ENCODE measurements around the gene CLDN5. TPM values are rescaled to one million over a fixed set of nuclear protein-coding genes. Genes with fewer than 3 reads are reported as not detected.

CLDN5 gene
- total and polyA plus RNA-seq, 8 donors, result 13.1 to 67.7 (median 45.2) TPM

DNA sequence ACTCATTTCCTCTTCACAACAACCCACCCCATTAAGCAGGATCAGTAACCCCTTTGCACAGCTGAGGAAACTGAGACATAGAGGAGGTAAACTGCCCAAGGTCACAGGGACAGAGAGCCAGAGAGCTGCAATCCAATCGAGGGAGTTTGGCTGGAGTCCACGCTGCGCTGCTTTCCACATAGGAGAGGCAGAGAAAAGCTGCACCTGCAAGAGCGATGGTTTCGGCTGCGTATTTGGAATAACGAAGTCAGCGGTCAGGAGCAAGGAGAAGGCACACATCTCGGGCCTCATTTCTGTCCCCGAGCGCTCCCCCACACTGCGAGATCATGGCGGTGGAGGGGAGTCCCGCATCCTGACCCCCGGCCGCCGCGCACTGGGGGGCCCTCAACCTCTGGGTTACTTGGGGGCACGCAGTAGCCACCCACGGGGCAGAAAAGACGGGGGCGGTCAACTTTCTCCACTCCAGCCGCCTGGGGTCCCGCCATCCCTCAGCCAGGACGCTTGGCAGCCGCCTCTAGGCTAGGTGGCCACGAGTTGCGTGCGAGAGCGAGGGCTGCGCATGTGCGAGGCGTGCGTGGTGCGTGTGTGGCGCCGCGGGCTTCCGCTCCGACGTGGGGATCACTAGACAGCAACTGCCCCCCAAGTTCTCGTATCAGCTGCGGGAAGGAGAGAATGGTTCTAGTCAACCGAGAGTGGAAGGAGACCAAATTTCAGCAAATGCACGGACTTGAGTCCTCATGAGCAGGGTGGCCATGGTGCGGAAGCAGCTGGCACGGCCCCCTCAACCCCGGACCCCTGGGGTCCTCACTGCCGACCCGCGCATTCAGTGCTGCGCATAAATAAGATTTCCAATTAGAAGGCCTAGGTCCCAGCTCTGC, 42.3 kb upstream of the CLDN5 start:
- Histone ChIP-seq H3K9me3 (peaks cover 0 to 8% (median 0%) of the 10 kb centered on the region in 4 donors), H3K27ac (peak overlapping the region in 2 of 5 donors; percentile 8 to 56), H3K27me3 (peaks cover 0 to 22% (median 0%) of the 10 kb centered on the region in 3 donors), H3K36me3 (no peaks in the 10 kb centered on the region), H3K4me3 (no peak overlapping the region), H3K4me1 (no peaks in the 10 kb centered on the region)
- 88 to 93% (median 90%) methylated on average over 48 to 52 of the region's 52 CpGs for WGBS, 5 donors
- no peak for TF ChIP-seq POLR2A (IDR thresholded peaks at IDR 0.05)
- TF ChIP-seq, protein P1, sequence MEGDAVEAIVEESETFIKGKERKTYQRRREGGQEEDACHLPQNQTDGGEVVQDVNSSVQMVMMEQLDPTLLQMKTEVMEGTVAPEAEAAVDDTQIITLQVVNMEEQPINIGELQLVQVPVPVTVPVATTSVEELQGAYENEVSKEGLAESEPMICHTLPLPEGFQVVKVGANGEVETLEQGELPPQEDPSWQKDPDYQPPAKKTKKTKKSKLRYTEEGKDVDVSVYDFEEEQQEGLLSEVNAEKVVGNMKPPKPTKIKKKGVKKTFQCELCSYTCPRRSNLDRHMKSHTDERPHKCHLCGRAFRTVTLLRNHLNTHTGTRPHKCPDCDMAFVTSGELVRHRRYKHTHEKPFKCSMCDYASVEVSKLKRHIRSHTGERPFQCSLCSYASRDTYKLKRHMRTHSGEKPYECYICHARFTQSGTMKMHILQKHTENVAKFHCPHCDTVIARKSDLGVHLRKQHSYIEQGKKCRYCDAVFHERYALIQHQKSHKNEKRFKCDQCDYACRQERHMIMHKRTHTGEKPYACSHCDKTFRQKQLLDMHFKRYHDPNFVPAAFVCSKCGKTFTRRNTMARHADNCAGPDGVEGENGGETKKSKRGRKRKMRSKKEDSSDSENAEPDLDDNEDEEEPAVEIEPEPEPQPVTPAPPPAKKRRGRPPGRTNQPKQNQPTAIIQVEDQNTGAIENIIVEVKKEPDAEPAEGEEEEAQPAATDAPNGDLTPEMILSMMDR (IDR thresholded peaks at IDR 0.05), result no peak
- TF ChIP-seq POLR2AphosphoS5 (IDR thresholded peaks at IDR 0.05), result no peak
- no peak for TF ChIP-seq EP300 (IDR thresholded peaks at IDR 0.05)
- DNase-seq, result no peak
- intact Hi-C loops (cut with DNase I; ENCODE audit: low total_unique reads), result no loop called here

DNA sequence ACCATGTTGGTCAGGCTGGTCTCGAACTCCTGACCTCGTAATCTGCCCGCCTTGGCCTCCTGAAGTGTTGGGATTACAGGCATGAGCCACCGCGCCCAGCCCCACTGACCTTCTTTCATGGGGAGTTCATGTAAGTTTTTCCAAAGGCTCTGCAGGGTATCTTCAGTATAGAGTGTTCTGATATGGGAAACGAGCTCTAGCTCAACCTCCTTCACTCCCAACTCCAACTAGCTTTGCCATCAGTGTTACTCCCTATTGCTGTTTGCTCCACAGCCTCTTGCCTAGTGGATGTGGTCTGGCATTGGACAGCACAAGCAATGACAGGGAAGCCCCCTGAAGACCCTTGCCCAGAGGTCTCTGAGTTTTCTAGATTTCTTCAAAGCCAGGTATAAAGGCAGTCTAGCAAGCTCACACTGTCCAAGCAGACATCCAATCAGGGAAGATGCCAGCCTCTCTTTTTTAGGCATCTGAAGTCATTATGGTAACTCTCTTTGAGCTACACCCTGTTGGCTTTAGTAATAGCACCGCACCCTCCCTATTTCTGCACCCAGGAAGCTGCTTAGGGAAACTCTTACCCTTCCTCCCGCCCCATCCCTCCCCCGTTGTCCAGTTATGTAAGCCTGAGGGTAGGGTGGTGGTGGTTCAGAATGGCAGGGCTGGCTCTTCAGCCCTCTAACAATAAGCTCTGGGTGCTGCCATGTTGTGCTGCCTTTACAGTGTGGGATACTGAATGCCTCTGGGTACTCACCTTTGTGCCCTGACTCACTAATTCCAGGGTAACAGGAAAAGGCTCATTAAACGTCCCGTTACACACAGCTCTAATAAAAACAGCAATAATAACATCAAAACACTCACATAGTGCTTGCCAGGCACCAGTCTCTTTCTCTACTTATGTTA, 41.4 kb upstream of the CLDN5 start:
- no peak for DNase-seq
- H3K27me3 ChIP-seq, result peaks cover 0 to 22% (median 0%) of the 10 kb centered on the region in 3 donors
- no peak overlapping the region for H3K4me3 ChIP-seq
- TF ChIP-seq POLR2AphosphoS5 (IDR thresholded peaks at IDR 0.05), result no peak
- no peak for TF ChIP-seq POLR2A (IDR thresholded peaks at IDR 0.05)
- TF ChIP-seq EP300 (IDR thresholded peaks at IDR 0.05), result no peak
- TF ChIP-seq, protein P1 (IDR thresholded peaks at IDR 0.05), result no peak
- 71 to 83% (median 83%) methylated on average over 11 of the region's 11 CpGs for WGBS, 5 donors
- intact Hi-C loops (cut with DNase I; ENCODE audit: low total_unique reads), result no loop called here
- H3K36me3 ChIP-seq, result no peaks in the 10 kb centered on the region
- peak overlapping the region in 1 of 5 donors; percentile 56 for H3K27ac ChIP-seq
- no peaks in the 10 kb centered on the region for H3K4me1 ChIP-seq
- H3K9me3 ChIP-seq, result peaks cover 0 to 8% (median 0%) of the 10 kb centered on the region in 4 donors

DNA sequence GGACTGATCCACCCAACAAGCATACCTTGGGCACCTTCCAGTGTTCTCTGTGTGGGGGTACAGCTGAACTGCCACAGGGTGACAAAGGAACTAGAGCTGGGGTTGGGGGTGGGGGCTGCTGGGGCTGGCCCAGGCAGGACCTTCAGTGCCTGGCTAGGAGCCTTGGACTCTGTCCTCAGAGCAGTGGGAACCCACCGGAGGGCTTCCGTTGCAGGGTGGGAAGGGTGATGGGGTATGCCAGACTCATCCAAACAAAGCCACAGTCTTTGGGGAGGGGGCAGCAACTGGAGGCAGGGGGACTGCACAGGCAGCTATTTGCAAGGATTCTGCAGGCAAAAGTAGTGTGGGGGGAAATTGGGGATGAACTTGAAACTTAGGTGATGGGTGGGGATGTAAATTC, 35.7 kb upstream of the CLDN5 start:
- 91 to 100% (median 96%) methylated on average over 1 to 2 of the region's 2 CpGs for WGBS, 5 donors
- Histone ChIP-seq H3K27me3 (peaks cover 0 to 7% (median 0%) of the 10 kb centered on the region in 3 donors), H3K36me3 (no peaks in the 10 kb centered on the region), H3K4me3 (no peak overlapping the region), H3K9me3 (peaks cover 0 to 8% (median 0%) of the 10 kb centered on the region in 4 donors), H3K4me1 (no peaks in the 10 kb centered on the region), H3K27ac (no peak overlapping the region)
- no peak for DNase-seq
- intact Hi-C loops (cut with DNase I; ENCODE audit: low total_unique reads), result no loop called here
- no peak for TF ChIP-seq POLR2A (IDR thresholded peaks at IDR 0.05)

DNA sequence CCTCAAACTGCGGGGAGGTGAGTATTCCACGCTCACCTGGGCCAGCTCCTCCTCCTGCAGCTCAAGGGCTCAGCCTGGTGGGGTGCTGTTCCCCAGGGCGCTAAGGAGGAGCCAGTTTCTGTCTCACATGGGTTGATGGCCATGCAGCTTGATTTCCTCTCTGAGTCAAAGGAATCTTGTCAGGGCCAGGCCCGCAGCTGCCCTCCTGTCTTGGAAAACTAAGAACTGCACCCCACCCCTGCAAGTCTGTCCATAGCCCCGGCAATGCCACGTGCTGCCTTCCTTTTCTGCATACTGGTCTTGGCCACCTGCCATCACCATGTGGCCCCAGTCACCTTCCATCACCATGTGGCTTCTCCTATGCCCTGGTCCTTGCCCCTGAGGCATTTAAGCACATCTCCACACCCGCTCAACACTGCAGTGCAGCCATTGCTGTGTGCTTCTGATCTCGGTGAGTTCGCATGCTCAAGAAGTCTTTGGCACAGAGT, 35.2 kb upstream of the CLDN5 start:
- WGBS, 5 donors, result 70 to 77% (median 72%) methylated on average over 9 of the region's 9 CpGs
- H3K4me1 ChIP-seq, result no peaks in the 10 kb centered on the region
- DNase-seq, result no peak
- peaks cover 0 to 8% (median 0%) of the 10 kb centered on the region in 4 donors for H3K9me3 ChIP-seq
- intact Hi-C loops (cut with DNase I; ENCODE audit: low total_unique reads), result no loop called here
- no peak overlapping the region for H3K4me3 ChIP-seq
- H3K27me3 ChIP-seq, result peaks cover 0 to 7% (median 0%) of the 10 kb centered on the region in 3 donors
- TF ChIP-seq POLR2AphosphoS5 (IDR thresholded peaks at IDR 0.05), result no peak
- TF ChIP-seq, protein P1 (IDR thresholded peaks at IDR 0.05), result no peak
- TF ChIP-seq EP300 (IDR thresholded peaks at IDR 0.05), result no peak
- TF ChIP-seq POLR2A (IDR thresholded peaks at IDR 0.05), result no peak
- no peaks in the 10 kb centered on the region for H3K36me3 ChIP-seq
- H3K27ac ChIP-seq, result no peak overlapping the region

Data from stomach (tissue), 9 donors.